Activated CD8-positive, alpha-beta memory T cell treated with anti-CD3 and anti-CD28 coated beads for 48 hours (primary cell): ENCODE data around the gene CREBL2.
"Not testable (repeated sequence)": the region's sequence is repeated elsewhere in the genome, so short reads cannot be mapped to it uniquely, and the experiment has no call there.

Experiments
- DNase-seq, 3 experiments: peaks; one replicate each; pipeline ENCODE4 v3.0.0-alpha.2; 2020; ENCODE audit warnings: low read depth in 2 of 3, low spot score in 2 of 3

The CREBL2 gene, protein sequence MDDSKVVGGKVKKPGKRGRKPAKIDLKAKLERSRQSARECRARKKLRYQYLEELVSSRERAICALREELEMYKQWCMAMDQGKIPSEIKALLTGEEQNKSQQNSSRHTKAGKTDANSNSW

GRCh38 chr12:12611512-12612306, at the start of gene CREBL2:
TSS of gene CREBL2 (plus strand) at chr12:12611876. CDS start at chr12:12612173, 297 bp downstream.
- peak; percentile 59 to 65 (median 63) for DNase-seq

GRCh38 chr12:12562016-12562483, 49.6 kb upstream of the CREBL2 start:
- peak in 1 of 3 experiments; percentile 2 for DNase-seq

DNA sequence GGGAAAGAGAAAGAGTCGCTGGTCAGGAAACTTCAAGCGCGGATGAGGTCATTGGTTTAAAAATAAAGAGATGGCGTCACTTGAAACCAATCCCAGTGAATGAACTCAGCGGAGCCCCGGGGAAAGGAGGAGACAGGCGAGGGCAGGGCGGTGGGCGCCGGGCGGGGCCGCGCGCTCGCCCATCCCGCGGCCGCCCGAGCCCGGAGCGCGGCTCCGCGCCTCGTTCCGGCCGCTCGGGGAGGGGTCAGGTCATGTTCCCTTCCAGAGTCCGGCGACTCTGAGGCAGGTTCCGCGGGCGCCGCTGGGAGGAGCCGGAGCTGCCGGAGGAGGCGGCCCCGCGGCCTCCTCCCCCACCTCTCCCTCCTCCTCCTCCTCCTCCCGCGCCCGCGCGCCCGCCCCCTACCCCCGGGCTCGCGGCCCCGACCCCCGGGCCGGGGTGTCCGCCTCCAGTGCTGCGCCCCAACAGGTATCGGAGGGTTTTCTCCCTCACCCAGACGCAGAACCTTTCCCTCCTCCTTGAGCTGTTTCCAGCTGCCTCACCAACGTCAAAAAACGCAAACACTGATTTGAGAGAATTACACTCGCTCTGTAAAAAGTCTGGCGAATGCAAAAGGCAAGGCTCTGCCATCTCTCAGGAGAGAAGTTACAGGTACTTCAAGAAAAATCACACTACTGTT, 49.0 kb upstream of the CREBL2 start, which contains the start of gene DUSP16:
TSS of gene DUSP16 (minus strand) at position 279 of the 677 bp plus-strand sequence. CDS start 41,765 bp downstream, outside the sequence.
- peak in 2 of 3 experiments; percentile 54 for DNase-seq

DNA sequence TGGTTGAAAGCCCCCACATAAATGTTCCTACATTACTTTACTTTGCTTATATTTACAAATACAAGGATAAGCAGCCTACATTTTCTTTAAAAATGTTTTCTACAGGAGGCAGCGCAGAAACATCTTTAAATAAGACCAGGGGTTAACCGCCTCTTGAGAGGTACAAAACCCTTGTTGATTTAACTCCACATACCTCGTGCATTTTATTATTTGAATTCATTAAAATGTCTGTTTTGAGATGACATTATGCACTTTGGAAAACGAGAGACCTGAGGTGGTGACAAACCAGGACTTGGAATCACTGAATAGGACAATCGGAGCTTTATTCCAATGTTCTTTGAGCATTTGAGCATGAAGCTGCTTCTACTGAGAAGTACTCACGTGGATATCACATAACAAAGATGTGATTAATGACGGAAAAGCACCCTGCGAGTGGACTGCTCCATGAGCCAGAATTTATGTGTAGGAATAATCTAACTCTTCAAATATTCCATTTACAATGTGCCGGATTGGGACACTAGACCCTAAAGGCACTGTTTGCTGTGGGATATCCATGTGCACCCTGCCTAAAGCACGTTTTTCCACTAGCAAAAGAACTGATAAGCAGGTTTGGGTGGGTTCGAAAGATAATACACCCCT, 48.3 kb upstream of the CREBL2 start:
- no peak for DNase-seq

DNA sequence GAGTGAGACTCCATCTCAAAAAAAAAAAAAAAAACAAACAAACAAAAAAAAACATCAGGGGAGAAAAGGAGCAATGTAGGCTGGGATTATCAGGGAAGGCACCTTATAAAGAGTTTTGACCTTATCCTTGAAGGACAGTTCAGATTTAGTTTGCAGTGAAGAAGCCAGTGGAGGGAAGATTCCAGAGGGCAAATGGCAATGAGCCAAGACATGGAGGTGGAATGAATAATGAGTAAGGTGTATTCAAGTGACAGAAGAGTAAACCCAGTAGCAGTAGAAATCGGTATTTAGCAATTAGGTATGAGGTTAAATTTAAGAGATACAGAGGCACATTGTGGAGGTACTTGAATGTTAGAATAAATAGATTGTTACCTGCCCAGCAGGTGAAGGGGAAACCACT, 46.8 kb upstream of the CREBL2 start:
- no peak for DNase-seq

DNA sequence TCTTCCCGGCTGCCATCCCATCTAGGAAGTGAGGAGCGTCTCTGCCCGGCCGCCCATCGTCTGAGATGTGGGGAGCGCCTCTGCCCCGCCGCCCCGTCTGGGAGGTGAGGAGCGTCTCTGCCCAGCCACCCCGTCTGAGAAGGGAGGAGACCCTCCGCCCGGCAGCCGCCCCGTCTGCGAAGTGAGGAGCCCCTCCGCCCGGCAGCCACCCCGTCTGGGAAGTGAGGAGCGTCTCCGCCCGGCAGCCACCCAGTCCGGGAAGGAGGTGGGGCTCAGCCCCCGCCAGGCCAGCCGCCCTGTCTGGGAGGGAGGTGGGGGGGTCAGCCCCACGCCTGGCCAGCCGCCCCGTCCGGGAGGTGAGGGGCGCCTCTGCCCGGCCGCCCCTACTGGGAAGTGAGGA, 45.7 kb upstream of the CREBL2 start:
- not testable (repeated sequence) for DNase-seq

- no peak for DNase-seq
These were observed 39.0 kb upstream of the CREBL2 start for GRCh38 chr12:12572659-12573058.

GRCh38 chr12:12577786-12578185, 33.9 kb upstream of the CREBL2 start:
- DNase-seq = no peak

DNA sequence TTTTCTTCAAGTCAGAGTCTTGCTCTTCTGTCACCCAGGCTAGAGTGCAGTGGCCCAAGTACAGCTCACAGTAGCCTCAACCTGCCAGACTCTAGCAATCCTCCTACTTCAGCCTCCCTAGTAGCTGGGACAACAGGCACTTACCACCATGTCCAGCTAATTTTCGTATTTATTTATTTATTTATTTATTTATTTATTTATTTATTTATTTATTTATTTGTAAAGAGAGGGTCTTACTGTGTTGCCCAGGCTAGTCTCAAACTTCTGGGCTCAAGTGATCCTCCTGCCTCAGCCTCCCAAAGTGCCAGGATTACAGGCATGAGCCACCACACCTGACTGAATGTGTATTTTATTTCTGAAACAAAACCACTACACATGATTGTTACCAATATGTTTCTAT, 31.0 kb upstream of the CREBL2 start:
- DNase-seq = not testable (repeated sequence)

- DNase-seq = no peak
These were observed 29.3 kb upstream of the CREBL2 start for GRCh38 chr12:12582193-12582881.

GRCh38 chr12:12582895-12583303, 28.8 kb upstream of the CREBL2 start:
- peak in 1 of 3 experiments; percentile 11 for DNase-seq

DNA sequence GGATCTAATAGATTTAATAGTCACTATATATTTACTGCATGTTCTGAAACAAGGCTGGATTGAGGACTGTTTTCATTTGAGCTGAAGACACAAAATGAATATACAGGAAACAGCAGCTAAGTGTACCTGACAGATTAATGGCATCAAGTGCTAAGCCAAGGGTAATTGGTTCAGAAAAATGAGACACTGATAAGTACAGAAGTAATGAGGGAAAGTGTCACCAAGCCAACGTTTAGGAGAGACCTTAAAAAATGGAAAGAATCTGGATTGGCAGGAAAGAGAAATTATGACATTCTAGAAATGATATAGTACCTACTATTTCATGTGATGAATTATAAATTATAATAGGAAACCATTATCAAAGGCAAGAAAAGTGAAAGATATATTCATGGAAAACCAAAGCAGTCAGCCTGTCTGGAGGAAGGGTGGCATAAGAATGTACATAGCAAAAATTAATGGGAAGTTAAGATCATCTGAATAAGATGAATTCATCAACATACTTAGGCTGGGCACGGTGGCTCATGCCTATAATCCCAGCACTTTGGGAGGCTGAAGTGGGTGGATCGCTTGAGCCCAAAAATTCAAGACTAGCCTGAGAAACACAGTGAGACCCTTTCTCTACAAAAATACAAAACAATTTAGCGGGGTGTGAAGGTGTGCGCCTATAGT, 28.0 kb upstream of the CREBL2 start:
- DNase-seq = no peak

DNA sequence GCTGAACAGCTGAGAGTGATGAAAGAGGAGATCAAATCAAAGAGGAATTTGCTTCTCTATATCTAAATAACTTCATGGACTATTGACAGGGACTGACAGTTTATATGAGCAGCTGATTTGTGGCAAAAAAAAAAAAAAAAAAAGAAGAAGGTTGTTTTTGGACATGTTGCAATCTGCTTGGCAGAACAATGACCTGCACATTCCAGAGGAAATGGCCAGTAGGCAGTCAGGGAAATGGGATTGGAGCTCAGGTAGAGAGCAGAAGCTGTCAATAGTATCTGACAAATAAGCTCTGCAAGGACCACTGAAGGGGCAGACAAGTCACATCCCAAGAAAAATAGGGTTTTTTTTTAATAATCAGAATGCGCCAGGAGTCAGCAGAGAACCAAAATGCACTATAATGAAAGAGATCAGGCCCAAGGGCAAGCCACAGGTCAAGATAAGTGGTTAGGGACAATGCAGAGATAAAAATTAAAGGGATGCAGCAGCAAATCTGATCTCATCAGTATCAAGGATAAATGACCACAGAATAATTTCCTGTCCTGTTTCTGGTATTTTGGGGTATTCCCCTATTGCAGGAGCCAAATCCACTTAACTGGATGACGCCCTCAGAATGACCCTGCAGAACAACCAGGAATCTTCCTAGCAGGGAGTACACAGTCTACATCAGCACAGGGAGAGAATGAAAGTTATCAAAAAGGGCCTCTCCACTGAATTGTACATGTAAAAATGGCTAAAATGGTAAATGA, 26.4 kb upstream of the CREBL2 start:
- no peak for DNase-seq

GRCh38 chr12:12586879-12587675, 24.6 kb upstream of the CREBL2 start:
- no peak for DNase-seq

DNA sequence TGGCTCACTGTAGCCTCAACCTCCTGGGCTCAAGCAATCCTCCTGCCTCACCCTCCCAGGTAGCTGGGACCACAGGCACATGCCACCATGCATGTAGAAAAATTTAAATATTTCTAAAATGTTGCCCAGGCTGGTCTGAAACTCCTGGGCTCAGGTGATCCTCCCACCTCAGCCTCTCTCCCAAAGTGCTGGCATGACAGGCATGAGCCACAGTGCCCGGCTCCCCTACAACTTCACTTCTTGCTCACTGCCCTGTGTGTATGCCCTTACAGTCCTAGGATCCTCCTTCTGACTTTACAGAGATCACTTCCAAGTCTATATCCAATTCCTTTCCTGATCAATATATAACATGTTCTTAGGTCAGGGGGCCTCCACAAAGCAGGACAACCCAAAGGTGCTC, 23.8 kb upstream of the CREBL2 start:
- DNase-seq = no peak

DNA sequence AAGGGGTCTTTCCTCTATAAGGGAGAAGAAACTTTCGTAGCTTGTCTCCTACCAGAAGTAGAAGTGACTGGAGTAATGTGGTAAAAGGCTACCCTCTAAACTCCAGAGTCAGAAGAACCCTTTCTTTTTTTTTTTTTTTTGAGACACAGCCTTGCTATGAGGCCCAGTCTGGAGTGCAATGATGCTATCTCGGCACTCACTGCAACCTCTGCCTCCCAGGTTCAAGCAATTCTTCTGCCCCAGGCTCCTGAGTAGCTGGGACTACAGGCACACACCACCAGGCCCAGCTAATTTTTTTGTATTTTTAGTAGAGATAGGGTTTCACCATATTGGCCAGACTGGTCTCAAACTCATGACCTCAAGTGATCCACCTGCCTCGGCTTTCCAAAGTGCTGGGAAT, 23.2 kb upstream of the CREBL2 start:
- not testable (repeated sequence) for DNase-seq

DNA sequence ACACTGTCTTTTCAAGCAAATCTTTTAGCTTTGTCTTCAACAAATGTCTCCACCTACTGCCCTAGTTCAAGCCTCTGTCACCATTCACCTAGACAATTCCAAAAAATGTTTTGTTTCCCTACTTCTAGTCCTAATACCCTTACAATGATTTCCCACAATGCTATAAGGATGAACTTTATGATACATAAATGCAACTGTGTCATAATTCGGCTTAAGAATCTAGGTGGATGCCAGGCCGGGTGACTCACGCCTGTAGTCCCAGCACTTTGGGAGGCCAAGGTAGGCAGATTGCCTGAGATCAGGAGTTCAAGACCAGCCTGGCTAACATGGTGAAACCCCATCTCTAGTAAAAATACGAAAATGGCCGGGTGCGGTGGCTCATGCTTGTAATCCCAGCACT, 20.7 kb upstream of the CREBL2 start:
- DNase-seq = no peak

- no peak for DNase-seq
These were observed 18.7 kb upstream of the CREBL2 start for GRCh38 chr12:12592930-12593329.

DNA sequence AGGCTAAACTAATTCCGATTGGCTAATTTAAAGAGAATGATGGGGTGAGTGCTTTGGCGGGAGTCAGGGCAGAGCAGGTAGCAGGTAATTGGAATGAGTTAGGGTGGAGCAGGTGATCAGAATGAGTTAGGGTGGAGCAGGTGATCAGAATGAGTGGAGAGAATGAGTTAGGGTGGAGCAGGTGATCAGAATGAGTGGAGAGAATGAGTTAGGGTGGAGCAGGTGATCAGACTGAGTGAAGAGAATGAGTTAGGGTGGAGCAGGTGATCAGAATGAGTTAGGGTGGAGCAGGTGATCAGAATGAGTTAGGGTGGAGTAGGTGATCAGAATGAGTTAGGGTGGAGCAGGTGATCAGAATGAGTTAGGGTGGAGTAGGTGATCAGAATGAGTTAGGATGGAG, 15.7 kb upstream of the CREBL2 start:
- not testable (repeated sequence) for DNase-seq
